DMS79 (cell line): ENCODE measurements around the gene SQSTM1.
"Not testable (repeated sequence)": the region's sequence is repeated elsewhere in the genome, so short reads cannot be mapped to it uniquely, and the experiment has no call there.

ENCODE experiments used
- DNase-seq: peaks from one replicate; lab custom pipeline; 2025; lab: John Stamatoyannopoulos, UW

SQSTM1 gene

GRCh38 chr5:179858586-179859427 is 38.1 kb downstream of the SQSTM1 start, which contains the start of gene MRNIP:
Gene MRNIP (minus strand): TSS chr5:179858817. CDS start chr5:179858796, 21 bp downstream.
- peak; percentile 78 for DNase-seq

- DNase-seq = no peak
Measured at GRCh38 chr5:179860301-179860700, 39.6 kb downstream of the SQSTM1 start.

GRCh38 chr5:179862296-179862695 is 41.6 kb downstream of the SQSTM1 start:
- DNase-seq = no peak

- no peak for DNase-seq
Measured at GRCh38 chr5:179862891-179863290, 42.2 kb downstream of the SQSTM1 start.

GRCh38 chr5:179863449-179864085 is 42.9 kb downstream of the SQSTM1 start:
- DNase-seq = no peak

- DNase-seq = no peak
Measured at GRCh38 chr5:179864686-179865085, 44.0 kb downstream of the SQSTM1 start.

- DNase-seq = no peak
Measured at GRCh38 chr5:179865491-179866240, 45.0 kb downstream of the SQSTM1 start.

GRCh38 chr5:179866241-179867078 is 45.8 kb downstream of the SQSTM1 start:
- no peak for DNase-seq

GRCh38 chr5:179867079-179867465 is 46.4 kb downstream of the SQSTM1 start:
- DNase-seq = no peak

- no peak for DNase-seq
Measured at GRCh38 chr5:179867476-179867875, 46.8 kb downstream of the SQSTM1 start.

GRCh38 chr5:179868541-179868940 is 47.8 kb downstream of the SQSTM1 start:
- no peak for DNase-seq

GRCh38 chr5:179869101-179869500 is 48.4 kb downstream of the SQSTM1 start:
- DNase-seq = no peak

GRCh38 chr5:179869641-179870402 is 49.1 kb downstream of the SQSTM1 start:
- no peak for DNase-seq

GRCh38 chr5:179870403-179870903 is 49.7 kb downstream of the SQSTM1 start:
- DNase-seq = peak; percentile 65

- DNase-seq = no peak
Measured at GRCh38 chr5:179870952-179871351, 50.2 kb downstream of the SQSTM1 start.

- DNase-seq = not testable (repeated sequence)
Measured at GRCh38 chr5:179871533-179871932, 50.8 kb downstream of the SQSTM1 start.

GRCh38 chr5:179872055-179872827 is 51.5 kb downstream of the SQSTM1 start:
- no peak for DNase-seq

- no peak for DNase-seq
Measured at GRCh38 chr5:179872828-179873575, 52.3 kb downstream of the SQSTM1 start.

- no peak for DNase-seq
Measured at GRCh38 chr5:179873588-179874110, 52.9 kb downstream of the SQSTM1 start.
